GM21381 (cell line): ENCODE measurements around the gene KIF20B.
"Not testable (repeated sequence)": the region's sequence is repeated elsewhere in the genome, so short reads cannot be mapped to it uniquely, and the experiment has no call there.

ENCODE experiments used
- ATAC-seq: cut with Tn5 transposase; IDR thresholded peaks from one replicate; pipeline ENCODE4 v1.9.1; 2021; ENCODE audit warnings: mild to moderate bottlenecking, moderate library complexity; ENCODE audit not compliant: unreplicated experiment

The KIF20B gene

DNA sequence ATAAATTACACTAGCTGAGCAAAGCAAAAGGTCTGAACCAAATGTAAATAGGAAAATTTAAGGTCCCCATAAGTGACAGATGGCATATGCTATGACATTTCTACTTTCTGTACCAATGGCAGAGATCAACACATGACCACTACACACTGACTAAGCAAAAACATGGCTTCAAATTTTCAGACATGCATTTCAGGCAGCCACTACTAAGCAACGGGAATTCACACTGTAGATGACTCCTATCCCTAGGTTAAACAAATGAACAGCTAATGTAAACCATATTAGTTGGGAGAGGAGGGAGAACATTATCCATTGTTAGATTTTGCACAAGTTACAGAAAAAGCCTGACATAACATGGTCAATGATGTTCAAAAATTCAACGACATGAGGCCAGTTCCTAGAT is 11.4 kb upstream of the KIF20B start:
- no peak for ATAC-seq

DNA sequence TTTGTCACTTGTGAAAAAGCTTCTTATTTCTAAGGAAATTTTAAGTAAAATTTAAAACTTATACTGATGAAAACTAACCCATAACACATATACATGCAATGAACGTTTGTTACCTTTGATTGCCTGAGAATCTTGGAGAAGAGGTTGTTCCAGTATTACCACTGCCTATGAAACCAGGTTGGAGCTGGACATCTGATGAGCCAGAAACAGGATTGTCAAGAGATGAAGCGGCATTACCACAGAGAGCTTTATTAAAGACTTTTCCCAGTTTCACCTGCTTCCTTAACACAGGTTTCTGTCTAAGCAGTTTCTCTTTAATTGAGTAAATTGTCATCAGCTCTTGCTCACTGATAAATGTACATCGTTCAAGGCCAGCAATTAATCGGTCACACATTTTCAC is 9.0 kb upstream of the KIF20B start:
- ATAC-seq: no peak

DNA sequence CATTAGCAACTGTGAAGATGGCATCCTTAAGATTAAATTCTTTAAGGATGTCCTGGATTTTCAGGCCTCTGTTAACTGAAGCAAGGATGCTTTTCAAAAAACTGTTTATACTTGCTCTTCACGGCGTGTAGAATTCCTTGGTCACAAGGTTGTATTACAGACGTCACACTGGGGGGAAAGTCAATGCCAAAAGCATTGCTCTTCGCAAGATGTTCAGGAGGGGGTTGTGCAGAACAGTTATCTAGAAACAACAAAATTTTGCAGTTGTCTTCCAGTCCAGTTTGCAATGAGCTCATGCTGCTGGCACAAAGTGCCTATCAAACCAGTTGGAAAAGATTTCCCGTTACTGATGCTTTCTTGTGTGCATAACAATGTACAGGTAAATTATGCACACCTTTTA is 8.2 kb upstream of the KIF20B start:
- ATAC-seq: no peak

DNA sequence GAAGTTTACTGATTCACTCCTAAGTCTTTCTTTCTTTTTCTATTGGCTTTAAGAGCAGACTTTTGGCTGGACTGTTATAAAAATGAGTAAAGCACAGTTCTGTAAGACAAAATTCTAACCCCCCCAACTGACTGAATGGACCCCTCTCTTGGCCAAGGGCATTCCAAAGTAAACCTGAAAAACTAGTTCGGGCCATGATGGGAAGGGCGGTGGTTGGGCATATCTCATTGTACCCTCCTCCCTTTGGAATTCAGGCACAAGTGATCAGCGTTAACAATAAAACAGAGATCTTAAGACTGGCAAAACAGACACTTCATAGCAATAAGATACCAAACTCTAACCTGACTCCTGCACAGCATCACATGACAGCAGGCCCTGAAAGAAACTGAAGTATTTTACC is 6.1 kb upstream of the KIF20B start:
- ATAC-seq: no peak

DNA sequence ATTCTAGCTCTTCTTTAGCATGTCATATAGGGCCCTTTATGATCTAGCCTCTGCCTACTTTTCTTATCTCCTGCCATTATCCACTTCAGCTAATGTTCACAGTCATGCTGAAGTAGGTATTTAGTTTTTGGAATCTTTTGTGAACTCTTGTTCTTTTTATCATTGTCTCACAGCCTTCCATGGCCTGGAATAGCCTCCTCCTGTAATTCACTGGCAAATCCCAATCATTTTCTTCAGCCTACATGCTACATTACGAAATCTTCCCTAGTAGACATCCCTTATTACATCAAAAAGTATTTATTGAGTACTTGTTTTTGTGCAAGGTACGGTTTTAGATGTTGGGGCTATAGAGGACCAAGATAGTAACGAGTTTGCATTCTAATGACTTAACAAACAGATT is 3.4 kb upstream of the KIF20B start:
- ATAC-seq: no peak

DNA sequence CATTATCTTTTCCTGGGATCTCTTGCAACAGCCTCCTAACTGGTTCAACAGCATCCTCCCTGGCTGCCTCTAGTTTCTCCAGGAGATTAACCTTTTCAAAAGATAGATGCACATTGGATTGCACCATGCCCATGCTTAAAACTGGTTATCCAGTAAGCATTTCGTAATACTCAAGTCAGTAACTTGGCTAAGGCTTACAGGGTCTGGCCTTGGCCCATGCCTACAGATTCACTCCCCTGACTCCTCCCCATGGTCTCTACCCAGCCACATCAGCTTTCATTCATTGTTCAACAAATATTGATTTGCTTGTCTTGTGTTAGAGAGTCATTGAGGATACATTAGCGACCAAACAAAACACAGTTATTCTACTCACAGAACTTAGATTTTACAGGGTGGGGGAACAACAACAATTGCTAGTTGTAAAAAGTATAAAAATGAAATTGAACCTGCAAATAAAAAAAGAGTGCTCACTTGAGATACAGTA is 1.8 kb upstream of the KIF20B start:
- no peak for ATAC-seq

DNA sequence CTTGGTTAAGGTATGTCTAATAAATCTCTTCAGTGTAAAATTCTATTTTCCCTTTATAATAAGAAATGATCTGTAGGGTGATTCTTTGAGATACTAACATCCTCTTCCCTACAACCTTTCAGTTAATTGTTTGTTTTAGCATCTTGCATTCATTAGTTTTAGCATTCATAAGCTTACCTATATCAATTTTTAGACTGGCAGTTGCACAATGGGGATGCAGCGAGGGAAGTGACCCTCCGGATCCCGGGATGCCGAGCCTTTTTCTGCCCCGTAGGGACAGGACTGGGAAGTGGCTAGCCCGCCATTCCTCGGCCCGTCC is 508 bp upstream of the KIF20B start:
- ATAC-seq: no peak

DNA sequence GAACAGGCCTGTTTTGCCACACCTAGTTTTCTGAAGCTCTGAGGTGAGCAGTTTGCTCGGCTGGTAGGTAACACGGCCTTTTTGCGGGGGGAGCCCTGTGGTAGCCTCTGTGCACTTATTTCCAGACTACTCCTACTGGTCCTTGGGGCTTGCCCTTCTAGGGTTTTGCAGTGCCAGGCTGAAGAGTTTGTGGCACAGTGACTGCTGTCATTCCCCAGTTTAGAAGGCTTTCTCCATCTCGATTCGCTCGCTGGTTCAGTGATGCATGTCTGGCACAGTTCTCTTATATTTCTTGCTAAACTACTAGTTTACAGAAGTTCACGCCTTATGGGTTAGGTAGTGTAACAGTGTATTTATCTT is 711 bp downstream of the KIF20B start:
- ATAC-seq: no peak

DNA sequence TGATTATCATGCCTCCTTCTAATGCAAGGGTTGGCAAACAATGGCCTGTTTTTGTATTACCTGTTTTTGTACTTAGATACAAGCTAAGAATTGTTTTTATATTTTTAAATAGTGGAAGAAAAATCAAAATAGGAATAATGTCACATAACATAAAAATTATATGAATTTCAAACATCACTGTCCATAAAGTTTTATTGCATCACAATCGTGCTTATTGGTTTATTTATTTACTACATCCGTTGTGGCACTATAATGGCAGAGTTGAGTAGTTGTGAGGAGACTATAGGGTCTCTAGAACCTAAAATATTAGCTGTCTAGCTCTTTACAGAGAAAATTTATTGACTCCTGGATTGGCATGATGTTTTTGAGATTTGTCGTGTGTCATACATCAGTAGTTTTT is 4.1 kb downstream of the KIF20B start:
- ATAC-seq: no peak

DNA sequence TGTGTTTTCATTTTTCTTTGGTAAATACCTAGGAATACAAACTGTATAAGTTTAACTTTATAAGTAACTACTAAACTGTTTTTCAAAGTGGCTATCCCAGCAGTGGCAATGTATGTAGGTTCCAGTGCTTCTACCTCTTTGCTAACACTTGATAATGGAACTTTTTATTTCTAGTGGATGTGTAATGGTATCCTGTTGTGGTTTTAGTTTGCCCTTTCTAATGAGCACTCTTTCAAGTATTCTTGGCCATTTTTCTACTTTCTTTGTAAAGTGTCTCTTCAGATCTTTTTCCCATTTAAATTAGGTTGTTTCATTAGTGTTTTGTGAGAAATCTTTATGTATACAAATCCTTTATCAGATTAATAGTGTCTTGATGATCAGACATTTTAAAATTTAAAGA is 4.6 kb downstream of the KIF20B start:
- no peak for ATAC-seq

DNA sequence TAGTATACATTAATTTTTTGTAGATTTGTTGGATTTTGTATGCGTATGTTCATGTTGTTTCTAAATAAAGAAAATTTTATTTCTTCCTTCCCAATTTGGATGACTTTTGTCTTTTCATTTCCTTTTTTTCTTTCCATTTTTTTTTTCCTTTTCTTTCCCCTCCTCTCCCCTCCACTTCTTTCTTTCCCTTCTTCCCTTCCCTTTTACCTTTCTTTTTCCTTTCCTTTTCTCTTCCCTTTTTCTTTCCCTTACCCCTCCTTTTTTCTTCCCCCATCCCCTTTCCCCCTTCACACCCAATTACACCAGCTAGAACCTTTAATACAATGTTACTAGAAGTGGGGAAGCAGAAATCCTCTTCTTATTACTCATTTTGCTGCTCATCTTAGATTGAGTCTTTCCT is 6.0 kb downstream of the KIF20B start:
- ATAC-seq: no peak

DNA sequence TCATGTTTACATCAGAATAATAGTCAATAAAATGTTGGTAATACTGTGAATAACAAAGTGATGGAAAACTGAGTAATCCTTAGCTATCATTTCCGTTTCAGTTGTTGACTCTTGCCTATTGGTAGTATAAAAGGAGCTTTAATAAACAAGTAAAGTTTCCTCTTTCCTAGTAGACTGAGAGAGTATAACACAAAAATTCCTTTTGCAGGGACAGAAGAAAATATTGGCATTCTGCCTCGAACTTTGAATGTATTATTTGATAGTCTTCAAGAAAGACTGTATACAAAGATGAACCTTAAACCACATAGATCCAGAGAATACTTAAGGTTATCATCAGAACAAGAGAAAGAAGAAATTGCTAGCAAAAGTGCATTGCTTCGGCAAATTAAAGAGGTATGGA is 9.4 kb downstream of the KIF20B start:
- no peak for ATAC-seq

DNA sequence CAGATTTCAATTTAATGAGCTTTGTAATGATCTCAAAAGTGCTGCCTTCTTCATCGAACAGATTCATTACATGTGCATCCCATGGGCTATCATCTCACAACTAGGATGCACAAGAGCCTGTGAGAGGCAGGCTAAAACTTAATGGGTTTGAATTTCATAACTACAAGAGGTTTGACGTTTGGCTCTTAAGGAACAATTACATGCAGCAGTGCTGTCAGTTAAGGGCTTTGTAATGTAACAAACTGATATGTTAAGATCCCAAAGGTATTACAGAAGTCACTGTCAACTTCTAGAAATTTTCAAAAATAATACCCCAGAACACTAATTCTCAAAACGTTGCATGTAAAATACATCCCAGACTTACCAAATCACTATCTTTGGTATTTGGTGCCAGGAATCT is 33.2 kb downstream of the KIF20B start:
- ATAC-seq: no peak

DNA sequence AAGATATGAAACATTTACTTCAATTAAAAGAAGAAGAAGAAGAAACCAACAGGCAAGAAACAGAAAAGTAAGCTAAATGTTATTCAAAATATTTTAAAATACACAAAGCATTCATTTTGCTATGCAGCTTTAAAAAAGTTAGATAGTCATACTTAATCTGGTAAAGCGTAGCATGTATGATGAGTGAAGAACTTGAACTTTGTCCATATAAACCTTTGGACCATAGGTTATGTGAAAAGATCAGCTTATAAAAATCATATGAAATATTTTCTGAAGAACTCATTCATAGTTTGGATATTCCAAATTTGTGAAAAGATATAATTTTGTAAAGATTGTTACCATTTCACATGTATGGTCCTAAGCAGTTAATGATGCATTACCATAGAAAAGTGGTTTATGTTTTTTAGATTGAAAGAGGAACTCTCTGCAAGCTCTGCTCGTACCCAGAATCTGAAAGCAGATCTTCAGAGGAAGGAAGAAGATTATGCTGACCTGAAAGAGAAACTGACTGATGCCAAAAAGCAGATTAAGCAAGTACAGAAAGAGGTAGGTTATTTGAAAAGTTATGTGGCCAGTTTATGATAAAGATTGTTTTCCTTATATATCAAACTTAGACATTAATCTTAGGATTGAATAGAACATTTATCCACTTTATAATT is 37.3 kb downstream of the KIF20B start:
- peak; percentile 96 for ATAC-seq

DNA sequence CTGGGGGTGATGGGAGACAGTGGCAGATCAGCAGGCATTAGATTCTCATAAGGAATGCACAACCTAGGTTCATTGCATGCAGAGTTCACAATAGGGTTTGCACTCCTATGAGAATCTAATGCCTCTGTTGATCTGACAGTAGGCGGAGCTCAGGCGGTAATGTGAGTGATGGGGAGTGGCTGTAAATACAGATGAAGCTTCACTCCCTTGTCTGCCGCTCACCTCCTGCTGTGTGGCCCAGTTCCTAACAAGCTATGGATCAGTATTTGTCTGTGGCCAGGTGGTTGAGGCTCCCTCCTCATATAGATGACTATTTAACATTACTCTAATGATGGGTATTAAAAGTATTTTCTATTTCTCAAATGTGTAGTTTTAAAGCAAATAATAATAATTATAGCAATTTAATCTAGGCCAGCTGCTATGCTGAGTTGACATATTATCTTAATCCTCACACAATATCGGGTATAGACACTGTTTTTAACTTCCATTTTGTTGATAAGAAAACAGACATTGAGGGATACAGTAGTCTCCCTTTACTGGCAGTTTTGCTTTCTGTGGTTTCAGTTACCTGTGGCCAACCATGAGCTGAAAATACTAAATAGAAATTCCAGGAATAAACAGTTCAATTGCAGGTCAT is 39.9 kb downstream of the KIF20B start:
- ATAC-seq: no peak

DNA sequence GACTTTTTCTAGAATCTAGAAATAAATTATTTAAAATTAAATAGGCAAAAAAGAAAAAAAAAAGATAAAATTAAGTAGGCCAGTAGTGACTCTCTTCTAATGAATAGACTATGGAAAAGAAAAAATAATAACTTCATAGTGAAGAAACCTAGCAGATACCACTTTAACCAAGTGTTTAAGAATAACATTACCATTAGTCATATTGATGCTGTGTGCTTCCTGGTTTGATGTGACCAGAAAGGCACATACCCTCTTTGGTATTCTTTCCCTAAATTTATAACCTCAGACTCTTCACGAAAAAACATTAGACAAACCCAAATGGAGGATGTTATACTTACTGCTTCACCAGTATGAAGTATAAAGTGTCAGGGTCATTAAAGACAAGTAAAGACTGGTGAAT is 42.6 kb downstream of the KIF20B start:
- ATAC-seq: no peak

DNA sequence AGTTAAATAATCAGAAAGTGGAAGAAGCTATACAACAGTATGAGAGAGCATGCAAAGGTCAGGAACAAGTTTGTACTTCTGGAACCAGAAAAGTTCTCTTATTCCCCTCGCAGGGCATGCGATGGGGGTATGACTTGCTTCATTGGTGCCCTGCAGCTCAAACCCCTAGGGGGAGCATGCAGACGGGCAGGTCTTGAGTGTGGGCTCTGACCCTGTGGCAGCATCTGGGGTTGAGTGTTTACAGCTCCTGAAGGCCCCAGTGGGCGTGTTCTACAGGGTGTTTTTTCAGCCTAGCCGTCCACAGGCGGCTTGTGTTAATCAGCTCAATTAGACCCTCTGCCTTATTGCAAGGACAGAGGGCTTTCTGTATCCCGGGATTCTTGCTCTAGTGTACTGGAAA is 44.5 kb downstream of the KIF20B start:
- no peak for ATAC-seq

DNA sequence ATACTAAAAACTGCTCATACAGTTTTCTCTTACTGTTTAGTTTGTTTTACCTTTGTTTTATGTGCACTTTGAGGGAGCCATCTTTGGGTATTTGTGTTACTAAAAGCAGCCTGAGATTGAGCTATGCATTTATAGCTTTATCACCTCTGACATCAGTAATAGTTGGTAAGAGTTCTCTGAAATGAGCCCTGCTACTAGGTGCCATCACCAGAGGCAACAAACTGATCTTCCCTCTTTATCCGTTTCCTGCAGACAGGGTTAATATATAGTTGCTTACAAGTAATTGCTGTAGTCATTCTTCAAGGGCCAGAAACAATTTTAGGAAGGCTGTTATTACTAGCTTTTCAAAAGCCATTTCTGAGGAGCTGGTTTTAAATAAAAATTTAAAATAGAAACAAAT is 49.1 kb downstream of the KIF20B start:
- no peak for ATAC-seq

DNA sequence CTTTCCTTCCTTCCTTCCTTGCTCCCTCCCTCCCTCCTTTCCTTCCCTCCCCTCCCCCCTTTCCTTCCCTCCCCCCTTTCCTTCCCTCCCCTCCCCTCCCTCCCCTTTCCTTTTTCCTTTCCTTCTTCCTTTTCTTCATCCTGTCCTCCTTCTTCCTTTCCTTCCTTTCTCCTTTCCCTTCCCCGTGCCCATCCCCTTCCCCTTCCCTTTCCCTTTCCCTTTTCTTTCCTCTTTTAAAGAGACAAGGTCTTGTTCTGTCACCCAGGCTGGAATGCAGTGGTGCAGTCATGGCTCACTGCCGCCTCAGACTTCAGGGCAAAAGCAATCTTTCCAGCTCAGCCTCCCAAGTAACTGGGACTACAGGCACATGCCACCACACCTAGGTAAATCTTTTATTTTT is 54.0 kb downstream of the KIF20B start:
- ATAC-seq: no peak

DNA sequence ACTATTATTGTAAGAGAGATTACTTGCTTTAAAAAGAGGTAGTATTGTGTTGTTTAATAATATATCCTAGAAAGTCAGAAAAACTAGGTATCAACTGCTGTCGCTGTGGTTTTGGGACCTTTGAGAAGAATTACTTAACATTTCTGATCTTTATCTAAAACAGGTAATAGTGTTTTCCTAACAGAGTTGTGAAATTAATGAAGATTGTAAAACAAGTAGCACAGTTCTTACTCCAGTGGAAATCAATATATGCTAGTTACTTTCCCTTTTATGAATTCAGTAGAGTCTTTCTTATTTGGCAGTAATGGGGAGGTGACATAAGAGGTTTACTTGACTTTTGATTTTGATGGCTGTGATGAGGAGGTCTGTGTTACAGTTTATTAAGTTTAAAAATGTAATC is 58.1 kb downstream of the KIF20B start:
- ATAC-seq: no peak

DNA sequence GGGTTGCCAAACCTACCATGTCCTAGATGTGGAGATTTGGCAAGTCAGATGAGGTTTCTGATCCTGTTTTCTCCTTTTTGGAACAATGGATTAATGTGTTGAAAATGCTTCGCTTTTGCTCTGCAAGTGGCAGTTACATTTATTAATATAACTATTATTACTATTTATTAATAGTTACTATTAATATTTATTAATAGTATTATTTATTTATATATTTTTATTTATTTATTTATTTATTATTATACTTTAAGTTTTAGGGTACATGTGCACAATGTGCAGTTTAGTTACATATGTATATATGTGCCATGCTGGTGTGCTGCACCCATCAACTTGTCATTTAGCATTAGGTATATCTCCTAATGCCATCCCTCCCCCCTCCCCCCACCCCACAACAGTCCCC is 62.3 kb downstream of the KIF20B start:
- not testable (repeated sequence) for ATAC-seq

DNA sequence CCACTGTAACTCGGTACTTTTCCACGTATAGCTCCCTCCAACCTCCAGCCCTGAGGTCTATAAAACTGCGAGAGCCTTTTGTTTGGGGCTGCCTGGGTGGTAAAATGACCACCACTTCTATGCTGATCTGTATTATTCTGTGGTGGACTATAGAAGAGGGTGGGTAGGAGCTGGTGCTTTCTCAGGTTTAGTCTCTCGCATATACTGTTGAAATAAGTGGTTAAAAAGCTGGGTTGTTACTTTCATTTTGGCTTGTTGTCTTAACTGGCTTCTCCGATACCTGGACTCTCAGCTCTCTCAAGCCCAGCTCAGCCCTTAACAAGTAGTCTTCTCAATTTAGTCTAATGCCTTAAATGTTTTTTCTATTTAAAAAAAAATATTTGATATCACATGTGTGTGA is 70.3 kb downstream of the KIF20B start:
- no peak for ATAC-seq

DNA sequence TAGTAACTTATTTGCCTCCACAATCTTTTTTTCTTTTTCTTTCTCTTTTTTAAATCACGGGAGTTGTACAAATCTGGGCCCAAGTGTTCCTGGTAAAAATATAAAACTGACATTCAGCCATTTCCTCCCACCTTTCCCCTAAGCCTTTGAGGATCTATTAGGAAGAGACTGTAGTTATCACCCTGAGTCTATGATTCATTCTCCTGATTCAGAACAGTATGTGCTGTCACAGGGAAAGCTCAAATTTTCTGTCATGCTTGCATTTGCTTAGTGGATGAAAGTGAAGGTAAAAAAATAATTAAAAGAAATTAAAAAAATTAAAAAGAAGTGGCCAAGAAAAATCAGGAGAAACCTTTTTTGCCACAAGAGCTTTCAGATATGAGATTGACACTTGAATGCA is 71.7 kb downstream of the KIF20B start:
- no peak for ATAC-seq
